ENCODE measurements around the gene BRAT1.

DNA sequence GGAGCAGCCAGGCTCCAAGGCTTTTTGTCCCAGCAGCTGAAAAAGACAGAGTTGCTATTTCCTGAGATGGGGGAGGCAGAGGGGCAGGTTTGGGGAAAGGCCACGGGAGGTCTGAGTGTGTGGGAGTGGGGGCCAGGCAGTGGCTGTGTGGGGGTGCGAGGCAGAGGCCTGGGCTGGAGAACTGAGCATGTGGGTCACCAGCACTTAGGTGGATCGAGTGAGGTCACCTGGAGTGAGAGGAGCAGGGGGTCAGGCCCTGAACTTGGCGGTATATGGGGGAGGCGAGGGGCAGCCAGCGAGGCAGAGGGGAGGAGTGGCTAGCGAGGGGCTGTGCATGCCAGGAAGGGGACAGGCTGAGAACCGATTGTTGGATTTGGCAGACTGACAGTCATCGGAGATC is 31.8 kb upstream of the BRAT1 start:
- TF ChIP-seq, protein P1, sequence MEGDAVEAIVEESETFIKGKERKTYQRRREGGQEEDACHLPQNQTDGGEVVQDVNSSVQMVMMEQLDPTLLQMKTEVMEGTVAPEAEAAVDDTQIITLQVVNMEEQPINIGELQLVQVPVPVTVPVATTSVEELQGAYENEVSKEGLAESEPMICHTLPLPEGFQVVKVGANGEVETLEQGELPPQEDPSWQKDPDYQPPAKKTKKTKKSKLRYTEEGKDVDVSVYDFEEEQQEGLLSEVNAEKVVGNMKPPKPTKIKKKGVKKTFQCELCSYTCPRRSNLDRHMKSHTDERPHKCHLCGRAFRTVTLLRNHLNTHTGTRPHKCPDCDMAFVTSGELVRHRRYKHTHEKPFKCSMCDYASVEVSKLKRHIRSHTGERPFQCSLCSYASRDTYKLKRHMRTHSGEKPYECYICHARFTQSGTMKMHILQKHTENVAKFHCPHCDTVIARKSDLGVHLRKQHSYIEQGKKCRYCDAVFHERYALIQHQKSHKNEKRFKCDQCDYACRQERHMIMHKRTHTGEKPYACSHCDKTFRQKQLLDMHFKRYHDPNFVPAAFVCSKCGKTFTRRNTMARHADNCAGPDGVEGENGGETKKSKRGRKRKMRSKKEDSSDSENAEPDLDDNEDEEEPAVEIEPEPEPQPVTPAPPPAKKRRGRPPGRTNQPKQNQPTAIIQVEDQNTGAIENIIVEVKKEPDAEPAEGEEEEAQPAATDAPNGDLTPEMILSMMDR (IDR thresholded peaks at IDR 0.05) = no peak
- TF ChIP-seq POLR2AphosphoS5 (IDR thresholded peaks at IDR 0.05) = no peak
- TF ChIP-seq EP300 (IDR thresholded peaks at IDR 0.05) = no peak
